H1 (cell line): ENCODE measurements around the gene WDR27. TPM values are rescaled to one million over a fixed set of nuclear protein-coding genes. Genes with fewer than 3 reads are reported as not detected.

Experiments
- CTCF ChIA-PET: fragments of 300-600 bp; sonication (Branson Sonifier 250); formaldehyde crosslinking; loops from one replicate; lab custom pipeline; 2021; ENCODE audit not compliant: partially characterized antibody; lab: Charles Lee
- POLR2A ChIA-PET: fragments of 300-600 bp; sonication (Branson Sonifier 250); formaldehyde crosslinking; loops from one replicate; lab custom pipeline; 2021; ENCODE audit warnings: inconsistent platforms; ENCODE audit not compliant: partially characterized antibody; lab: Charles Lee
- DNase-seq, 2 experiments: peaks; one replicate each; pipeline versions ENCODE4 v3.0.0 to v3.0.0-alpha.2; 2010 to 2022; ENCODE audit warnings: low spot score in 2 of 2, low read depth in 1 of 2, mixed read lengths in 1 of 2
- FAIRE-seq: peaks from 2 replicates; lab custom pipeline; 2011; peaks lifted over from hg19 to GRCh38; lab: Jason Lieb, UNC
- H2AFZ ChIP-seq: 2 replicates; pipeline ENCODE4 v1.8.1; 2012; ENCODE audit warnings: low read length, inconsistent platforms
- H2AK5ac ChIP-seq: 2 replicates; pipeline ENCODE4 v1.6.1; 2013; ENCODE audit warnings: low read depth, low read length
- H2BK120ac ChIP-seq: replicated peaks from 2 replicates; pipeline ENCODE3; 2013; ENCODE audit warnings: low read depth, low read length, inconsistent platforms
- H2BK12ac ChIP-seq: 2 replicates; pipeline ENCODE4 v1.6.1; 2013; ENCODE audit warnings: low read depth, low read length
- H2BK15ac ChIP-seq: 2 replicates; pipeline ENCODE4 v1.6.1; 2013; ENCODE audit warnings: low read length
- H2BK20ac ChIP-seq: 2 replicates; pipeline ENCODE4 v1.6.1; 2013; ENCODE audit warnings: low read length
- H2BK5ac ChIP-seq: 2 replicates; pipeline ENCODE4 v1.6.1; 2013; ENCODE audit warnings: low read depth, low read length
- H3K14ac ChIP-seq: 2 replicates; pipeline ENCODE4 v1.6.1; 2013; ENCODE audit warnings: inconsistent platforms; ENCODE audit not compliant: insufficient read length
- H3K18ac ChIP-seq: 2 replicates; pipeline ENCODE4 v1.6.1; 2013; ENCODE audit warnings: low read length; ENCODE audit errors: extremely low read depth
- H3K23ac ChIP-seq: 2 replicates; pipeline ENCODE4 v1.6.1; 2013; ENCODE audit warnings: inconsistent platforms; ENCODE audit not compliant: insufficient read length
- H3K23me2 ChIP-seq: 2 replicates; pipeline ENCODE4 v1.6.1; 2013; ENCODE audit warnings: low read depth, low read length
- H3K27ac ChIP-seq: 2 replicates; pipeline ENCODE4 v1.6.1; 2011; ENCODE audit warnings: low read depth, low read length, inconsistent platforms
- H3K27me3 ChIP-seq, 4 experiments: replicated peaks in 1 of 4; 1 replicate in 1 of 4; 2 replicates in 3 of 4; pipeline versions ENCODE4 v1.6.1 to v1.8.1; 2011 to 2013; ENCODE audit warnings: low read length in 3 of 4, mild to moderate bottlenecking in 3 of 4, inconsistent platforms in 2 of 4, mixed read lengths in 2 of 4, moderate library complexity in 1 of 4; ENCODE audit not compliant: control insufficient read depth in 3 of 4, insufficient read depth in 3 of 4; ENCODE audit errors: extremely low read depth in 1 of 4
- H3K36me3 ChIP-seq, 4 experiments: 2 replicates each; pipeline versions ENCODE4 v1.6.1 to v1.8.1; 2011 to 2013; ENCODE audit warnings: mild to moderate bottlenecking in 4 of 4, low read length in 3 of 4, moderate library complexity in 2 of 4, control low read depth in 1 of 4, inconsistent platforms in 1 of 4; ENCODE audit not compliant: insufficient read depth in 4 of 4, control insufficient read depth in 2 of 4
- H3K4ac ChIP-seq: replicated peaks from 2 replicates; pipeline ENCODE3; 2013; ENCODE audit warnings: low read length, low read depth, mixed read lengths, inconsistent platforms; ENCODE audit not compliant: insufficient read length
- H3K4me1 ChIP-seq, 4 experiments: replicated peaks in 1 of 4; 1 replicate in 1 of 4; 2 replicates in 3 of 4; pipeline versions ENCODE4 v1.6.1 to v1.8.1; 2011 to 2013; ENCODE audit warnings: low read length in 3 of 4, inconsistent platforms in 2 of 4, mixed read lengths in 1 of 4; ENCODE audit not compliant: insufficient read depth in 4 of 4, control insufficient read depth in 3 of 4
- H3K4me2 ChIP-seq, 2 experiments: 2 replicates each; pipeline versions ENCODE4 v1.6.1 to v1.8.1; 2011 to 2013; ENCODE audit warnings: low read depth in 2 of 2, low read length in 2 of 2, control low read depth in 1 of 2, inconsistent platforms in 1 of 2, mild to moderate bottlenecking in 1 of 2; ENCODE audit not compliant: insufficient read depth in 1 of 2
- H3K4me3 ChIP-seq, 4 experiments: fragments of 200-600, 300-600 bp in 1 of 4; sonication (generic), shearing (Covaris generic), sonication (Bioruptor Twin) in 1 of 4; 2 replicates each; pipeline versions ENCODE4 v1.5.1 to v1.8.1; 2011 to 2016; ENCODE audit warnings: low read length in 4 of 4, low read depth in 3 of 4, control low read depth in 2 of 4, inconsistent platforms in 2 of 4, mild to moderate bottlenecking in 2 of 4, mixed read lengths in 1 of 4, moderate library complexity in 1 of 4; ENCODE audit not compliant: insufficient read depth in 2 of 4; ENCODE audit errors: extremely low read depth in 1 of 4
- H3K56ac ChIP-seq: replicated peaks from 2 replicates; pipeline ENCODE3; 2013; ENCODE audit warnings: low read depth, mild to moderate bottlenecking, mixed read lengths, low read length, inconsistent platforms; ENCODE audit not compliant: insufficient read length
- H3K79me1 ChIP-seq: 2 replicates; pipeline ENCODE4 v1.6.1; 2013; ENCODE audit warnings: low read depth, low read length, control low read depth
- H3K79me2 ChIP-seq, 2 experiments: 2 replicates each; pipeline versions ENCODE4 v1.6.1 to v1.8.1; 2012 to 2013; ENCODE audit warnings: low read length in 2 of 2, mild to moderate bottlenecking in 2 of 2, inconsistent platforms in 1 of 2; ENCODE audit not compliant: insufficient read depth in 2 of 2, control insufficient read depth in 1 of 2
- H3K9ac ChIP-seq, 4 experiments: replicated peaks in 1 of 4; 1 replicate in 1 of 4; 2 replicates in 3 of 4; pipeline versions ENCODE4 v1.6.1 to v1.8.1; 2011 to 2013; ENCODE audit warnings: low read depth in 3 of 4, low read length in 3 of 4, control low read depth in 2 of 4, mild to moderate bottlenecking in 2 of 4, moderate library complexity in 2 of 4, inconsistent platforms in 1 of 4; ENCODE audit errors: extremely low read depth in 1 of 4
- H3K9me3 ChIP-seq, 2 experiments: 2 replicates each; pipeline versions ENCODE4 v1.6.1 to v1.8.1; 2012 to 2013; ENCODE audit warnings: mild to moderate bottlenecking in 2 of 2, moderate library complexity in 2 of 2, control low read depth in 1 of 2, inconsistent platforms in 1 of 2, low read depth in 1 of 2, low read length in 1 of 2, mixed read lengths in 1 of 2; ENCODE audit not compliant: insufficient read depth in 2 of 2
- H4K20me1 ChIP-seq, 2 experiments: replicated peaks in 1 of 2; 2 replicates each; pipeline versions ENCODE3 to v1.8.1; 2011 to 2013; ENCODE audit warnings: inconsistent platforms in 2 of 2, low read length in 2 of 2, mild to moderate bottlenecking in 1 of 2; ENCODE audit not compliant: insufficient read depth in 2 of 2, control insufficient read depth in 1 of 2
- H4K5ac ChIP-seq: 2 replicates; pipeline ENCODE4 v1.6.1; 2013; ENCODE audit warnings: low read length, low read depth, mixed read lengths, inconsistent platforms; ENCODE audit not compliant: insufficient read length
- H4K8ac ChIP-seq: 2 replicates; pipeline ENCODE4 v1.8.0; 2013; ENCODE audit warnings: mild to moderate bottlenecking, moderate library complexity, low read length, inconsistent platforms; ENCODE audit not compliant: insufficient read depth; ENCODE audit errors: extremely low read depth
- H4K91ac ChIP-seq: replicated peaks from 2 replicates; pipeline ENCODE3; 2013; ENCODE audit warnings: low read length, mixed read lengths, inconsistent platforms; ENCODE audit not compliant: insufficient read length
- HDAC2 ChIP-seq, 2 experiments: fragments of 300-600 bp in 1 of 2; sonication (generic) in 1 of 2; IDR thresholded peaks; 2 replicates each; pipeline ENCODE4 v1.6.1; 2011 to 2012; ENCODE audit warnings: low read depth in 2 of 2, low read length in 2 of 2, mild to moderate bottlenecking in 2 of 2, moderate library complexity in 2 of 2, borderline replicate concordance in 1 of 2, inconsistent platforms in 1 of 2
- POU5F1 ChIP-seq: IDR thresholded peaks from 2 replicates; pipeline ENCODE4 v1.6.1; 2011; ENCODE audit warnings: low read depth, mild to moderate bottlenecking, low read length, moderate library complexity
- SIX5 ChIP-seq: IDR thresholded peaks from 2 replicates; pipeline ENCODE4 v1.6.1; 2011; ENCODE audit warnings: mild to moderate bottlenecking, low read depth, low read length
- SP2 ChIP-seq: IDR thresholded peaks from 2 replicates; pipeline ENCODE4 v1.6.1; 2012; ENCODE audit warnings: mild to moderate bottlenecking, low read length, inconsistent platforms
- TAF1 ChIP-seq: IDR thresholded peaks from 2 replicates; pipeline ENCODE4 v1.6.1; 2011; ENCODE audit warnings: mild to moderate bottlenecking, low read depth, low read length
- WGBS, 2 experiments: shearing (Covaris generic) in 1 of 2; methylation state at CpG; one replicate each; pipeline versions ENCODE4 v1.1.6 to v1.1.7; 2013 to 2015; ENCODE audit warnings: low lambda C conversion rate in 2 of 2, mixed read lengths in 2 of 2, inconsistent platforms in 1 of 2, low coverage in 1 of 2, missing lambda C conversion rate in 1 of 2; ENCODE audit not compliant: insufficient replicate concordance in 2 of 2, insufficient coverage in 1 of 2, insufficient read length in 1 of 2; ENCODE audit errors: extremely low coverage in 1 of 2, missing lambda C conversion rate in 1 of 2; 5-methylcytosine and 5-hydroxymethylcytosine counted together
- polyA plus RNA-seq, 7 experiments: library from polyadenylated mRNA; depleted of rRNA in 3 of 7; stranded (reverse) in 5 of 7; unstranded in 2 of 7; fragments of >200 nt in 5 of 7; fragments of 200-250 nt in 2 of 7; gene quantifications; 1 replicate in 5 of 7; 2 replicates in 1 of 7; 4 replicates in 1 of 7; pipeline versions ENCODE4 v1.2.1 to v1.2.3, GENCODE V29; 2011 to 2013; ENCODE audit warnings: missing spikeins in 2 of 7, mixed read lengths in 2 of 7
- total RNA-seq: library from RNA; stranded (reverse); fragmentation: NEBNext Ultra II Directional; extraction: Animal tissue kit (Norgen Biotek cat#: 25700); gene quantifications from 2 replicates; pipeline ENCODE4 v1.2.1, GENCODE V29; 2021

Gene WDR27
- total and polyA plus RNA-seq, 2 of the 8 experiments (the other 6 are each of a cell fraction or from before 2014, with no cell fraction given) = 53.6 to 68.6 TPM

- Histone ChIP-seq H3K27ac (no peak overlapping the region), H3K36me3 (peaks cover 14 to 73% (median 46%) of the 10 kb centered on the region in 4 experiments), H2AFZ (no peak overlapping the region), H4K20me1 (peaks cover 11 to 14% of the 10 kb centered on the region in 2 experiments), H3K4me2 (no peak overlapping the region), H3K4me3 (no peak overlapping the region), H3K18ac (no peak overlapping the region), H3K23me2 (no peaks in the 10 kb centered on the region), H3K56ac (no peak overlapping the region), H3K14ac (no peak overlapping the region), H2BK5ac (no peak overlapping the region), H2BK12ac (no peak overlapping the region), H4K91ac (no peak overlapping the region), H3K4me1 (no peaks in the 10 kb centered on the region), H2AK5ac (no peak overlapping the region), H3K9ac (no peak overlapping the region; a peak in 1 of 7 replicates), H4K8ac (peak overlapping the region; percentile 69; the same call in 1 of the 2 replicates), H3K27me3 (no peaks in the 10 kb centered on the region), H3K79me1 (peaks cover 7% of the 10 kb centered on the region), H2BK120ac (no peak overlapping the region), H3K4ac (no peak overlapping the region), H3K9me3 (no peaks in the 10 kb centered on the region), H3K79me2 (no peaks in the 10 kb centered on the region), H2BK20ac (no peak overlapping the region), H3K23ac (no peak overlapping the region), H4K5ac (no peak overlapping the region), H2BK15ac (no peak overlapping the region)
- ChIA-PET POLR2A (no interaction called here), CTCF (interaction anchor here (1.2 kb wide), 1 partner anchor 774 kb away, joined by 3 read pairs; no protein-coding TSS in a partner anchor)
- WGBS, 2 experiments = 94% methylated on average over 27 of the region's 27 CpGs; no CpG with 5 or more reads in 1 of the 2 experiments
- TF ChIP-seq SIX5 (no peak), POU5F1 (no peak), HDAC2 (IDR thresholded peaks at IDR 0.05; ENCODE audit: borderline replicate concordance in 1 of 2, low read depth in 2 of 2, low read length in 2 of 2) (no peak), TAF1 (no peak), SP2 (no peak)
- FAIRE-seq (no peak), DNase-seq (peak in 1 of 2 experiments; percentile 37)
Observed at GRCh38 chr6:169667716-169668115, 34.1 kb downstream of the WDR27 start.
